T1000 (cell line): ENCODE measurements around the gene FGD3.
"Not testable (repeated sequence)": the region's sequence is repeated elsewhere in the genome, so short reads cannot be mapped to it uniquely, and the experiment has no call there.

ENCODE experiments used
- DNase-seq: peaks from one replicate; lab custom pipeline; 2025; ENCODE audit warnings: mixed read lengths; lab: John Stamatoyannopoulos, UW

The FGD3 gene

GRCh38 chr9:93005876-93006275, 58.6 kb downstream of the FGD3 start:
- no peak for DNase-seq

- no peak for DNase-seq
These were observed 60.3 kb downstream of the FGD3 start for GRCh38 chr9:93007529-93008058.

- no peak for DNase-seq
These were observed 61.1 kb downstream of the FGD3 start for GRCh38 chr9:93008457-93008856.

GRCh38 chr9:93009337-93010015, 62.2 kb downstream of the FGD3 start:
- no peak for DNase-seq

GRCh38 chr9:93010056-93010455, 62.7 kb downstream of the FGD3 start:
- DNase-seq = no peak

- DNase-seq = no peak
These were observed 63.4 kb downstream of the FGD3 start for GRCh38 chr9:93010704-93011103.

GRCh38 chr9:93011114-93011513, 63.8 kb downstream of the FGD3 start:
- DNase-seq = no peak

GRCh38 chr9:93012963-93013855, 65.9 kb downstream of the FGD3 start:
- no peak for DNase-seq

GRCh38 chr9:93013856-93014582, 66.7 kb downstream of the FGD3 start:
- no peak for DNase-seq

GRCh38 chr9:93015190-93015589, 67.9 kb downstream of the FGD3 start:
- DNase-seq = not testable (repeated sequence)

GRCh38 chr9:93017621-93018020, 70.3 kb downstream of the FGD3 start:
- DNase-seq = no peak

- DNase-seq = no peak
These were observed 72.8 kb downstream of the FGD3 start for GRCh38 chr9:93020151-93020550.

GRCh38 chr9:93020771-93021670, 73.7 kb downstream of the FGD3 start:
- DNase-seq = no peak

GRCh38 chr9:93022066-93022465, 74.7 kb downstream of the FGD3 start:
- no peak for DNase-seq

- no peak for DNase-seq
These were observed 75.6 kb downstream of the FGD3 start for GRCh38 chr9:93022721-93023520.

GRCh38 chr9:93023521-93023815, 76.1 kb downstream of the FGD3 start:
- DNase-seq = no peak

GRCh38 chr9:93024646-93024910, 77.3 kb downstream of the FGD3 start:
- no peak for DNase-seq

- DNase-seq = no peak
These were observed 77.8 kb downstream of the FGD3 start for GRCh38 chr9:93024986-93025630.

GRCh38 chr9:93025736-93026135, 78.4 kb downstream of the FGD3 start:
- no peak for DNase-seq

- no peak for DNase-seq
These were observed 79.3 kb downstream of the FGD3 start for GRCh38 chr9:93026640-93027039.
